OCI-LY1 (cell line): ENCODE measurements around the gene FGD4.

ENCODE experiments used
- H2AFZ ChIP-seq: fragments of 200-600 bp; sonication (generic), shearing (Covaris generic); 2 replicates; pipeline ENCODE4 v1.6.0; 2014; ENCODE audit warnings: antibody characterized with exemption, mild to moderate bottlenecking, low read length
- H3F3A ChIP-seq: fragments of 200-600 bp; sonication (generic), shearing (Covaris generic); 2 replicates; pipeline ENCODE4 v1.6.0; 2014; ENCODE audit warnings: mild to moderate bottlenecking, antibody characterized with exemption, low read length, moderate library complexity; ENCODE audit not compliant: insufficient read depth
- H3K27ac ChIP-seq: fragments of 200-600 bp; sonication (generic); 2 replicates; pipeline ENCODE4 v1.5.1; 2014; ENCODE audit warnings: low read length, mixed run types, mild to moderate bottlenecking, low read depth; ENCODE audit not compliant: poor library complexity, severe bottlenecking
- H3K27me3 ChIP-seq: fragments of 200-600 bp; sonication (generic); 2 replicates; pipeline ENCODE4 v1.6.0; 2014; ENCODE audit warnings: antibody characterized with exemption, mild to moderate bottlenecking, low read length, moderate library complexity; ENCODE audit not compliant: insufficient read depth
- H3K36me3 ChIP-seq: fragments of 200-600 bp; sonication (generic); 2 replicates; pipeline ENCODE4 v1.6.1; 2014; ENCODE audit warnings: mild to moderate bottlenecking, antibody characterized with exemption, low read length, moderate library complexity, mixed read lengths; ENCODE audit not compliant: insufficient read depth
- H3K4me1 ChIP-seq: fragments of 200-600 bp; sonication (generic); 2 replicates; pipeline ENCODE4 v1.5.1; 2014; ENCODE audit warnings: mild to moderate bottlenecking, low read length, moderate library complexity; ENCODE audit not compliant: insufficient read depth, severe bottlenecking
- H3K4me2 ChIP-seq: fragments of 200-600 bp; sonication (generic), shearing (Covaris generic); 2 replicates; pipeline ENCODE4 v1.6.1; 2014; ENCODE audit warnings: low read length
- H3K4me3 ChIP-seq: fragments of 200-600 bp; sonication (generic); 2 replicates; pipeline ENCODE4 v1.5.1; 2014; ENCODE audit warnings: low read length, low read depth, mild to moderate bottlenecking, mixed read lengths; ENCODE audit not compliant: poor library complexity, severe bottlenecking
- H3K79me2 ChIP-seq: fragments of 200-600 bp; shearing (Covaris generic); 2 replicates; pipeline ENCODE4 v1.6.1; 2016; ENCODE audit warnings: mixed run types, low read length, mixed read lengths; ENCODE audit not compliant: insufficient read depth
- H3K9ac ChIP-seq: fragments of 200-600 bp; sonication (generic), shearing (Covaris generic); 2 replicates; pipeline ENCODE4 v1.6.1; 2014; ENCODE audit warnings: mild to moderate bottlenecking, low read length, mixed read lengths
- H3K9me2 ChIP-seq: fragments of 200-600 bp; sonication (generic), shearing (Covaris generic); 2 replicates; pipeline ENCODE4 v1.6.1; 2014; ENCODE audit warnings: low read depth, mild to moderate bottlenecking, low read length, mixed read lengths
- H3K9me3 ChIP-seq: fragments of 200-600 bp; shearing (Covaris generic); 2 replicates; pipeline ENCODE4 v1.6.1; 2014; ENCODE audit warnings: low read length, mixed read lengths
- H4K20me1 ChIP-seq: fragments of 200-600 bp; sonication (generic), shearing (Covaris generic); 2 replicates; pipeline ENCODE4 v1.6.0; 2016; ENCODE audit warnings: mild to moderate bottlenecking, low read length; ENCODE audit not compliant: insufficient read depth
- EZH2 ChIP-seq: fragments of 200-600 bp; sonication (generic), shearing (Covaris generic); IDR thresholded peaks from 2 replicates; pipeline ENCODE4 v1.8.0; 2017; ENCODE audit warnings: borderline replicate concordance, mixed run types, mild to moderate bottlenecking, antibody characterized with exemption, low read length, moderate library complexity, mixed read lengths
- TF ChIP-seq, protein P1 (sequence below): fragments of 200-600 bp; sonication (generic), shearing (Covaris generic); IDR thresholded peaks from 2 replicates; pipeline ENCODE4 v1.5.1; 2017; ENCODE audit warnings: mild to moderate bottlenecking, antibody characterized with exemption, low read length, moderate library complexity, mixed read lengths

FGD4 gene

GRCh38 chr12:32549675-32550079, 150.3 kb downstream of the FGD4 start:
- no peaks in the 10 kb centered on the region for H3K9me2 ChIP-seq
- H3K9ac ChIP-seq = peak overlapping the region; percentile 56
- H3K9me3 ChIP-seq = no peaks in the 10 kb centered on the region
- H3K4me3 ChIP-seq = peak overlapping the region; percentile 41
- H3K79me2 ChIP-seq = peaks cover 28% of the 10 kb centered on the region; the same call in 1 of the 2 replicates
- H3K27me3 ChIP-seq = no peaks in the 10 kb centered on the region
- H3K4me1 ChIP-seq = peaks cover 69% of the 10 kb centered on the region
- TF ChIP-seq, protein P1, sequence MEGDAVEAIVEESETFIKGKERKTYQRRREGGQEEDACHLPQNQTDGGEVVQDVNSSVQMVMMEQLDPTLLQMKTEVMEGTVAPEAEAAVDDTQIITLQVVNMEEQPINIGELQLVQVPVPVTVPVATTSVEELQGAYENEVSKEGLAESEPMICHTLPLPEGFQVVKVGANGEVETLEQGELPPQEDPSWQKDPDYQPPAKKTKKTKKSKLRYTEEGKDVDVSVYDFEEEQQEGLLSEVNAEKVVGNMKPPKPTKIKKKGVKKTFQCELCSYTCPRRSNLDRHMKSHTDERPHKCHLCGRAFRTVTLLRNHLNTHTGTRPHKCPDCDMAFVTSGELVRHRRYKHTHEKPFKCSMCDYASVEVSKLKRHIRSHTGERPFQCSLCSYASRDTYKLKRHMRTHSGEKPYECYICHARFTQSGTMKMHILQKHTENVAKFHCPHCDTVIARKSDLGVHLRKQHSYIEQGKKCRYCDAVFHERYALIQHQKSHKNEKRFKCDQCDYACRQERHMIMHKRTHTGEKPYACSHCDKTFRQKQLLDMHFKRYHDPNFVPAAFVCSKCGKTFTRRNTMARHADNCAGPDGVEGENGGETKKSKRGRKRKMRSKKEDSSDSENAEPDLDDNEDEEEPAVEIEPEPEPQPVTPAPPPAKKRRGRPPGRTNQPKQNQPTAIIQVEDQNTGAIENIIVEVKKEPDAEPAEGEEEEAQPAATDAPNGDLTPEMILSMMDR = no peak
- TF ChIP-seq EZH2 = no peak
- peak overlapping the region; percentile 67 for H3K4me2 ChIP-seq
- H3F3A ChIP-seq = no peaks in the 10 kb centered on the region
- H3K27ac ChIP-seq = peak overlapping the region; percentile 92
- H4K20me1 ChIP-seq = no peaks in the 10 kb centered on the region
- no peaks in the 10 kb centered on the region for H3K36me3 ChIP-seq
- H2AFZ ChIP-seq = no peak overlapping the region

- no peaks in the 10 kb centered on the region for H4K20me1 ChIP-seq
- no peaks in the 10 kb centered on the region for H3K36me3 ChIP-seq
- H3K4me2 ChIP-seq = peak overlapping the region; percentile 67
- no peaks in the 10 kb centered on the region for H3F3A ChIP-seq
- H3K9me2 ChIP-seq = no peaks in the 10 kb centered on the region
- peak overlapping the region; percentile 92 for H3K27ac ChIP-seq
- H3K27me3 ChIP-seq = no peaks in the 10 kb centered on the region
- H3K4me3 ChIP-seq = no peak overlapping the region
- H3K4me1 ChIP-seq = peaks cover 55% of the 10 kb centered on the region
- peak overlapping the region; percentile 44 for H3K9ac ChIP-seq
- no peaks in the 10 kb centered on the region for H3K9me3 ChIP-seq
- no peak for TF ChIP-seq EZH2
- TF ChIP-seq, protein P1 = no peak
- no peak overlapping the region for H2AFZ ChIP-seq
- peaks cover 22% of the 10 kb centered on the region; the same call in 1 of the 2 replicates for H3K79me2 ChIP-seq
Measured at GRCh38 chr12:32551058-32551457, 151.7 kb downstream of the FGD4 start.

DNA sequence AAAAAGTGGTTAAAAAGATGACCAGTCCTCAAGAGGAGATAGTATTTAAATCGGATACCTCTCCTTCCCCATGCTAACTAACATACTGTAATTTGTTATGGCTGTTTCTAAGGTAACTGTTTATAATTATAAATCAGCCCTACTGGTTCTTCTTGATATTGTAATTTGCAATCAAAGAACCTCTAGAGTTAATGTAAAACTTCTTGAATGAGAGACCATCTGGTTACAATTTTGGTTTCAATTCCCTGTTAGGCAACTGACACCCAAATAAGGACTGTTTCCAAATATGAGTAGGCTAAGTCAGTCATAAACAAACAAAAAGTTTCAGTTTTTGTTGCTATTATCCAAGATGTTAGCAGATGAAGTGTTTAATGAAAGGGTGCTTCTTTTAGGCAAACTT, 159.5 kb downstream of the FGD4 start:
- Histone ChIP-seq H4K20me1 (no peaks in the 10 kb centered on the region), H3K9me3 (no peaks in the 10 kb centered on the region), H3K4me3 (no peak overlapping the region), H3K4me1 (peaks cover 34% of the 10 kb centered on the region), H3K4me2 (peak overlapping the region; percentile 29), H3K9me2 (no peaks in the 10 kb centered on the region), H3K27ac (peak overlapping the region; percentile 49), H3F3A (0 out of 2 replicates have a peak, but pooled peaks cover 3% of the 10 kb centered on the region), H3K79me2 (peaks cover 7% of the 10 kb centered on the region; the same call in 1 of the 2 replicates), H2AFZ (no peak overlapping the region), H3K36me3 (peaks cover under 1% of the 10 kb centered on the region; the same call in 1 of the 2 replicates), H3K27me3 (no peaks in the 10 kb centered on the region), H3K9ac (no peak overlapping the region)
- TF ChIP-seq EZH2 = no peak
- TF ChIP-seq, protein P1 = no peak
